Central memory CD8-positive, alpha-beta T cell (primary cell): ENCODE results near the gene CDHR5.

Experiments used
- ATAC-seq: fragments of 150-1000 bp; cut with Tn5 transposase; replicated peaks from 2 replicates; pipeline ENCODE4 v1.10.0; 2022; ENCODE audit warnings: mild to moderate bottlenecking, moderate FRiP score, moderate number of reproducible peaks; ENCODE audit not compliant: poor library complexity, severe bottlenecking; ENCODE audit errors: extremely low read depth
- DNase-seq, 2 donors: peaks; one replicate each; pipeline ENCODE4 v3.0.0; 2021; ENCODE audit warnings: low spot score in 2 of 2
- H3K27ac Mint-ChIP-seq: one replicate; pipeline ENCODE4 v1.8.0; 2022; ENCODE audit warnings: low read depth, mild to moderate bottlenecking, moderate library complexity, mixed read lengths
- H3K27me3 Mint-ChIP-seq: one replicate; pipeline ENCODE4 v1.8.0; 2022; ENCODE audit warnings: mixed read lengths
- H3K36me3 Mint-ChIP-seq: one replicate; pipeline ENCODE4 v1.8.0; 2022; ENCODE audit warnings: mild to moderate bottlenecking, moderate library complexity, mixed read lengths; ENCODE audit not compliant: insufficient read depth
- H3K4me1 Mint-ChIP-seq: one replicate; pipeline ENCODE4 v1.8.0; 2022; ENCODE audit warnings: mixed read lengths
- H3K4me3 Mint-ChIP-seq: one replicate; pipeline ENCODE4 v1.8.0; 2022; ENCODE audit warnings: mild to moderate bottlenecking, moderate library complexity, mixed read lengths
- H3K9me3 Mint-ChIP-seq: one replicate; pipeline ENCODE4 v1.8.0; 2022; ENCODE audit warnings: mixed read lengths

Gene CDHR5

DNA sequence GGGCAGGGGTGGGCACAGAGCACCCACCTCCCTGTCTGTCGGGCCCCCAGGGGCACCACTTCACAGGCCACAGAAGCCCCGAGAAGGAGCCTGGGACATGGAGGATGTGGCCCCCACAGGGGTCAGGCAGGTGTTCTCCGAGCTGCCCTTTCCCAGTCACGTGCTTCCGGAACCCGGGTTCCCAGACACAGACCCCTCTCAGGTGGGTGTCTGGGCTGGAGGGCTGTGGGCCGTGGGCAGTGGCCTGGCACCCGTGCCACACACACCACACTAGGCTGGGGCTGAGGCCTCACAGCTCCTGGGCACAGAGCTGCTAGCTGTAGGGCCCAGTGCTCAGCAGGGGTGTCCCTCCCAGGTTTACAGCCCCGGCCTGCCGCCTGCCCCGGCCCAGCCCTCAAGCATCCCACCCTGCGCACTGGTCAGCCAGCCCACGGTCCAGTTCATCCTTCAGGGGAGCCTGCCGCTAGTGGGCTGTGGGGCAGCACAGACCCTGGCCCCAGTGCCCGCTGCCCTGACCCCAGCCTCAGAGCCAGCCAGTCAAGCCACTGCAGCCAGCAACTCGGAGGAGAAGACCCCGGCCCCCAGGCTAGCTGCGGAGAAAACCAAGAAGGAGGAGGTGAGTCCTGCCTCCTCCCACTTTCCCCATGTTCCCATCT, 14.5 kb downstream of the CDHR5 start:
- Mint-ChIP-seq H3K36me3 (peaks cover 34% of the 10 kb centered on the region), H3K4me1 (peaks cover 11% of the 10 kb centered on the region), H3K4me3 (no peak overlapping the region), H3K27me3 (no peaks in the 10 kb centered on the region), H3K9me3 (no peaks in the 10 kb centered on the region), H3K27ac (peak overlapping the region; percentile 88)
- no peak for DNase-seq
- ATAC-seq: no peak

DNA sequence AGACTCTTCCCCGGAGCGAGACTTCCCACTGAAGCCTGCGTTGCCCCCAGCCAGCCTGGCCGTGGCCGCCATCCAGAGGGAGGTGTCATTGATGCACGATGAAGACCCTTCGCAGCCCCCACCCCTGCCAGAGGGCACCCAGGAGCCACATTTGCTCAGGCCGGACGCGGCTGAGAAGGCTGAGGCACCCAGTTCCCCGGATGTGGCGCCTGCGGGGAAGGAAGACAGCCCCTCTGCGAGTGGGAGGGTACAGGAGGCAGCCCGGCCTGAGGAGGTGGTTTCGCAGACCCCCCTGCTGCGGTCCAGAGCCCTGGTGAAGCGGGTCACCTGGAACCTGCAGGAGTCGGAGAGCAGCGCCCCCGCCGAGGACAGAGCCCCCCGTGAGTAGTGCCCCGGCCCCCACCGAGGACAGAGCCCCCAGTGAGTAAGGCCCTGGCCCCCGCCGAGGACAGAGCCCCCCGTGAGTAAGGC, 15.4 kb downstream of the CDHR5 start:
- Mint-ChIP-seq H3K4me1 (peaks cover 9% of the 10 kb centered on the region), H3K4me3 (no peak overlapping the region), H3K36me3 (peaks cover 35% of the 10 kb centered on the region), H3K27ac (no peak overlapping the region), H3K27me3 (no peaks in the 10 kb centered on the region), H3K9me3 (no peaks in the 10 kb centered on the region)
- DNase-seq: no peak
- ATAC-seq: no peak

DNA sequence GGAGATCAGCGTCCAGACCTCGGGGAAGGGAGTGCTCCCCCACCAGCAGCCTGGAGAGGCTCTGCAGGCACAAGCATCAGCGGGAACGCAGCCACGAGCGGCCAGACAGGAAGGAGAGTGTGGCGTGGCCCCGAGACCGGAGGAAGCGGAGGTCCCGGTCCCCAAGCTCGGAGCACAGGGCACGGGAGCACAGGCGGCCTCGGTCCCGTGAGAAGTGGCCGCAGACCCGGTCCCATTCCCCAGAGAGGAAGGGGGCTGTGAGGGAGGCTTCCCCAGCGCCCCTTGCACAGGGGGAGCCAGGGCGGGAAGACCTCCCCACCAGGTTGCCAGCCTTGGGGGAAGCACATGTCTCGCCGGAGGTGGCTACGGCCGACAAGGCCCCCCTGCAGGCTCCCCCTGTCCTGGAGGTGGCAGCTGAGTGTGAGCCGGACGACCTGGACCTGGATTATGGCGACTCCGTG, 15.9 kb downstream of the CDHR5 start:
- DNase-seq (no peak), ATAC-seq (no peak)
- Mint-ChIP-seq H3K4me1 (peaks cover 5% of the 10 kb centered on the region), H3K27ac (no peak overlapping the region), H3K9me3 (no peaks in the 10 kb centered on the region), H3K4me3 (no peak overlapping the region), H3K27me3 (no peaks in the 10 kb centered on the region), H3K36me3 (peaks cover 38% of the 10 kb centered on the region)

DNA sequence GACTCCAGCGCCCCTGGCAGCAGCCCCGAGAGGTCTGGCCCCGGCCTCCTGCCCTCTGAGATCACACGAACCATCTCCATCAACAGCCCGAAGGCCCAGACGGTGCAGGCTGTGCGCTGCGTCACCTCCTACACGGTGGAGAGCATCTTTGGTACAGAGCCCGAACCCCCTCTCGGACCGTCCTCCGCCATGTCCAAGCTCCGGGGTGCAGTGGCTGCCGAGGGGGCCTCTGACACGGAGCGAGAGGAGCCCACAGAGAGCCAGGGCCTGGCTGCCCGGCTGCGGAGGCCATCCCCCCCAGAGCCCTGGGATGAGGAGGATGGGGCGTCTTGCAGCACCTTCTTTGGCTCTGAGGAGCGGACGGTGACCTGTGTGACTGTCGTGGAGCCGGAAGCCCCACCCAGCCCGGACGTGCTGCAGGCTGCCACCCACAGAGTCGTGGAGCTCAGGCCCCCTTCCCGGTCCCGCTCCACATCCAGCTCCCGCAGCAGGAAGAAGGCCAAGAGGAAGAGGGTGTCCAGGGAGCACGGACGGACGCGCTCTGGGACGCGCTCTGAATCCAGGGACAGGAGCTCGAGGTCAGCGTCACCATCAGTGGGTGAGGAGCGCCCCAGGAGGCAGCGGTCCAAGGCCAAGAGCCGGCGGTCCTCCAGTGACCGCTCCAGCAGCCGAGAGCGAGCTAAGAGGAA, 16.6 kb downstream of the CDHR5 start:
- peaks cover 5% of the 10 kb centered on the region for H3K4me1 Mint-ChIP-seq
- H3K36me3 Mint-ChIP-seq: peaks cover 42% of the 10 kb centered on the region
- no peak for ATAC-seq
- DNase-seq: no peak
- no peak overlapping the region for H3K27ac Mint-ChIP-seq
- no peaks in the 10 kb centered on the region for H3K27me3 Mint-ChIP-seq
- H3K4me3 Mint-ChIP-seq: no peak overlapping the region
- H3K9me3 Mint-ChIP-seq: no peaks in the 10 kb centered on the region

DNA sequence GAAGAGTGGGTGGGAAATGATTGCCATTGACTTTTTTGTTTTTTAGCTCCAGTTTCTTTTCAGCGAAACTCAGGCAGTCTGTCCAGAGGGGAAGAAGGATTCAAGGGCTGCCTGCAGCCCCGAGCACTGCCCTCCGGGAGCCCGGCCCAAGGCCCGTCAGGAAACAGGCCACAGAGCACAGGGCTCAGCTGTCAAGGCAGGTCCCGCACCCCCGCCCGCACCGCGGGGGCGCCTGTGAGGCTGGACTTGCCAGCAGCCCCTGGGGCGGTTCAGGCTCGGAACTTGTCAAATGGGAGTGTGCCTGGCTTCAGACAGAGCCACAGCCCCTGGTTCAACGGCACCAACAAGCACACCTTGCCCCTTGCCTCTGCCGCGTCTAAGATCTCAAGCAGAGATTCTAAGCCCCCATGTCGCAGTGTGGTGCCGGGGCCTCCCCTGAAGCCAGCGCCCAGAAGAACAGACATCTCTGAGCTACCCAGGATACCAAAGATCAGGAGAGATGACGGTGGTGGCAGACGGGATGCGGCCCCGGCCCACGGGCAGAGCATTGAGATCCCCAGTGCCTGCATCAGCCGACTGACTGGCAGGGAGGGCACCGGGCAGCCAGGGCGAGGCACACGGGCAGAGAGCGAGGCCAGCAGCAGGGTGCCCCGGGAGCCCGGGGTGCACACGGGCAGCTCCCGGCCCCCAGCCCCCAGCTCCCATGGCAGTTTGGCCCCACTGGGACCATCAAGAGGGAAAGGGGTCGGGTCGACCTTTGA, 17.6 kb downstream of the CDHR5 start:
- Mint-ChIP-seq H3K9me3 (no peaks in the 10 kb centered on the region), H3K36me3 (peaks cover 38% of the 10 kb centered on the region), H3K27me3 (no peaks in the 10 kb centered on the region), H3K27ac (peak overlapping the region; percentile 49), H3K4me3 (no peak overlapping the region), H3K4me1 (peaks cover 3% of the 10 kb centered on the region)
- DNase-seq (no peak), ATAC-seq (no peak)

DNA sequence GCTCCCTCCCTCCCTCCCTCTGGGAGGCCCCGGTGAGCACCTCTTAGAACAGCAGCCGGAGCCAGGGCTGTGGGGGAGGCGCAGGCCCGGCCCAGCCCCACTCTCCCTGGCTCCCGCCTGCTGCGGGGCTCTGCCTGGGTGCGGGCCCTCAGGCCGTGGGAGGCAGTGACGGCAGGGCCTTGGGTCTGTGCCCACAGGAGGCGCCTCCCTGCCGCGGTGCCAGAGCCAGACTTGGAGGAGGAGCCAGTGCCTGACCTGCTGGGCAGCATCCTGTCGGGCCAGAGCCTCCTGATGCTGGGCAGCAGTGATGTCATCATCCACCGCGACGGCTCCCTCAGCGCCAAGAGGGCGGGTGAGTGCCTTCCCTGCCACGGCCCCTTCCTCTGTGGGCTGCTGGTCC, 18.5 kb downstream of the CDHR5 start:
- Mint-ChIP-seq H3K4me3 (no peak overlapping the region), H3K4me1 (no peaks in the 10 kb centered on the region), H3K27me3 (no peaks in the 10 kb centered on the region), H3K27ac (peak overlapping the region; percentile 49), H3K9me3 (no peaks in the 10 kb centered on the region), H3K36me3 (peaks cover 45% of the 10 kb centered on the region)
- DNase-seq (no peak), ATAC-seq (no peak)

DNA sequence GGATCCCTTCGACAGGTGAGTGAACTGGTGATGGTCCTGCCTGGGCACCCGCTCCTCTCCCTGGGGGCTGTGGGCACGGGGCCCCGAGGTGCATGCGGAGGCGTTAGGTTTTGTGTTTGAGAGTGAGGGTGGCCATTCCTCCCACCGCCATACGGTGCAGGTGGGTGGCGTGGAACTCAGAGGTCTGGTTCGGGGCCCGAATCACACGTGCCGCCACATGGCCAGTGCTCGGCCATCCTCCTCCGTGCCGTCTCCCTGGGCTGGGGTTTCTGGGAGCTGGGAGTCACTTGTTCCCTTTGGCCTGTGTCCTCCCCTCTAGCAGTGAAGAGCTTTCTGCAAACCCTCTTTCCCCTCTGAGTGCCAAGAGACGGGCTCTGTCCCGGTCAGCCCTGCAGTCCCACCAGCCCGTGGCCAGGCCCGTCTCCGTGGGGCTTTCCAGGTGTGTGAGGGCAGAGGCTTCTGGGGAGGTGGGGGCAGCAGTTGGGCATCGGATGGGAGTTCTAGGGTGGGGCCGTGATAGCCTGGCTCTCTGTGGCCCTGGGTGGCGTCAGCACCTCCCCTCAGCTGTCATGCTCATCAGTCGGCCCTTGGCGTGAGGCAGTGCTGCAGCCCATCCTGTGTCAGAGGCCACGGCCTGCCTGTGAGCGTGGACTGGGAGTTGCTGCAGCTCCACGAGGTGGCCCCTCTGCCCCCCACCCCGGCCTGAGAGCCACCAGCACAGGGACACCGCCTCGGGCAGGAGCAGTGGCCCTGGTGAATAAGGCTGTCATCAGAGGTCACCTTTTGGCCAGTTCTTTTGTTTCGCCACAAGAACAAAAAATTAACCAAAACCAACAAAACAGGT, 19.2 kb downstream of the CDHR5 start:
- no peaks in the 10 kb centered on the region for H3K4me1 Mint-ChIP-seq
- H3K27me3 Mint-ChIP-seq: no peaks in the 10 kb centered on the region
- DNase-seq (no peak), ATAC-seq (no peak)
- peaks cover 48% of the 10 kb centered on the region for H3K36me3 Mint-ChIP-seq
- H3K27ac Mint-ChIP-seq: no peak overlapping the region
- no peak overlapping the region for H3K4me3 Mint-ChIP-seq
- no peaks in the 10 kb centered on the region for H3K9me3 Mint-ChIP-seq

DNA sequence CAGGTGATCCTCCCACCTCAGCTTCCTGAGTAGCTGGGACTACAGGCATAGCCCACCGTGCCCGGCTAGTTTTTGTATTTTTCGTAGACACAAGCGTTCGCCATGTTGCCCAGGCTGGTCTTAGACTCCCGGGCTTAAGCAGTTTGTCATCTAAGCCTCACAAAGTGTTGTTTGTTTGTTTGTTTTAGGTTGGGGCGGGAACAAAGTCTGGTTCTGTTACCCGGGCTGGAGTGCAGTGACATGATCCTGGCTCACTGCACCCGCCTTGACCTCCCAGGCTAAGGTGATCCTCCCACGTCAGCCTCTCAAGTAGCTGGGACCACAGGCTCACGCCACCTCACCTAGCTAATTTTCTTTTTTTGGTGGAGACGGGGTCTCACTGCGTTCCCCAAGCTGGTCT, 21.6 kb downstream of the CDHR5 start:
- Mint-ChIP-seq H3K4me3 (no peak overlapping the region), H3K36me3 (peaks cover 67% of the 10 kb centered on the region), H3K4me1 (no peaks in the 10 kb centered on the region), H3K27ac (no peak overlapping the region), H3K9me3 (no peaks in the 10 kb centered on the region), H3K27me3 (no peaks in the 10 kb centered on the region)
- ATAC-seq (no peak), DNase-seq (no peak)

DNA sequence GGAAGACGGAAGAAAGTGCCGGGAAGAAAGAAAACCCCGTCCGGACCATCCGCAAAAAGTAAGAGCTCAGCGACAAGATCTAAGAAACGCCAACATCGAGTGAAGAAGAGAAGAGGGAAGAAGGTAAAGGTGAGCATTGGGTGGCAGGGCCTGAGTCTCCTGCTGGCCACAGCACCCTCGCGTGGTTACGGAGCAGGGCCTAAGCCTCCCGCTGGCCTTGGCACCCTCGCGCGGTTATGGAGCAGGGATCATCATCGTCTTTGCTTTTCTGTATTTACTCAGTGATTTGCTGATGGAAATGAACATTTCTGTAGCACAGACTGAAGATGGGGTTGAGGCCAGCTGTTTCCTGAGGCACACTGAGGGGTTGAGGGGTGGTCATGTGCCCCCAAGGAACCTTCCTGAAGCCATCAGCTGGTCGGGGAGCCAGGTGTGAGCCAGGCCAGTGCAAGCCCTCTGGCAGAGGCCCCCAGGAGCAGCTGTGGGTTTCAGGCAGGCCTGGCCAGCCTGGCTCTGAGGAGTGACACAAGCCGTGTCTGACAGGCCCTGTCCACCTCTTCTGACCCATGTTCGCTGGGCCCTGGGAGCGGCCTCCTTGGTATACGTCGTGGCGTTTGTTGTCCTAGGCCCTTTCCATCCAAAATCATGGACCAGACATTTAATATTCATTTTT, 23.0 kb downstream of the CDHR5 start:
- peaks cover 65% of the 10 kb centered on the region for H3K36me3 Mint-ChIP-seq
- H3K27me3 Mint-ChIP-seq: no peaks in the 10 kb centered on the region
- ATAC-seq (no peak), DNase-seq (no peak)
- no peaks in the 10 kb centered on the region for H3K9me3 Mint-ChIP-seq
- no peak overlapping the region for H3K27ac Mint-ChIP-seq
- no peaks in the 10 kb centered on the region for H3K4me1 Mint-ChIP-seq
- no peak overlapping the region for H3K4me3 Mint-ChIP-seq

DNA sequence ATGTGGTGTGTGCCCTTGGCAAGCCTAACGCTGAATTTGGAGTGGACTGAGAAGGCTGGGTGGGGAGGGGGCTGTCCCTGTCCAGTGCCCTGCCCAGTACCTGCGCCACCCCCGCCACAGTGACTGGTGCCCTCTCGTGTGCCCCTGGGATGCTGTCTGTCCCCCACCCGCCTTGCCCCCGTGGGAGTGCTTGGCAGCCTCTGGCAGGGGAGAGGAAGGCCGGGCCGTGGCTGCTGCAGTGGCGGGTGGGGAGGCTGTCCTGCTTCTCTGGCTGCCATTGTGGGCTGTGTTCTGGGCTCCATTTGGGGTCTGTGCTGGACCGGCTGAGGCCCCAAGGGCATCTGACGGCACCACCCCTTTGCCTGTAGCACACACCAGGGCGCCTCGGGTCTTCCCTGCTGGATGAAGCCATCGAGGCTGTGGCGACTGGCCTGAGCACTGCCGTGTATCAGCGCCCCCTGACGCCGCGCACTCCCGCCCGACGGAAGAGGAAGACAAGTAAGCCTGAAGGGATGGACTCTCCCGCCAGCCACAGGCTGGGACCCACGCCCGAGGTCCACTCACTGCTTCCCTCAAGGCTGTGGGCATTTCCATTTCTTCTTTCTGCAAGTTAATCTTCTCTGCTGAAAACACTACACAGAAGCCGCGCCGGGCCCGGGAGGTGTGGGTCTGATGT, 26.6 kb downstream of the CDHR5 start:
- DNase-seq (no peak), ATAC-seq (no peak)
- Mint-ChIP-seq H3K27me3 (no peaks in the 10 kb centered on the region), H3K27ac (peak overlapping the region; percentile 6), H3K36me3 (peaks cover 69% of the 10 kb centered on the region), H3K4me3 (no peak overlapping the region), H3K9me3 (no peaks in the 10 kb centered on the region), H3K4me1 (no peaks in the 10 kb centered on the region)

DNA sequence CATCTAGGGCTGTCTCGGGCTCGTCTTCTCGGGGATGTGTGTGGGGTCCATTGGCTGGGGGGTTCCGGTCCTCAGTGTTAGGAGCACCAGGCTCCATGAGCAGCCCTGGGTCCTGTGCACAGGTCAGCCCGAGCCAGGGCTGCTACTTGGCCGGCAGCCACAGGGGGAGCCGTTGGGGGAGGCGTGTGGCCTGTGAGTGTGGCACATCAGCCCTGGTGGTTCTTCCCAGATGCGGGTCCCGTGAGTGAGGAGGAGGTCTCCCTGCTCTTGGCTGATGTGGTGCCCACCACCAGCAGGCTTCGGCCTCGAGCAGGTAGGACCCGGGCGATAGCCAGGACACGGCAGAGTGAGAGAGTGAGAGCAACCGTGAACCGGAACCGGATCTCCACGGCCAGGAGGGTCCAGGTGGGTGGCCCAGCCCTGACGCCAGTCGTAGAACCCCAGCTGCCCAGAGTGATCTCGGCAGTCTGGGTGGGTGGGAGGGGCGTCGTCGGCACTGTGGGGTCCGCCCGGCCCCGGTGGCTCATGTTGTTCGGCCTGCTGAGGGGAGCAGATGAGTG, 27.5 kb downstream of the CDHR5 start:
- Mint-ChIP-seq H3K27ac (peak overlapping the region; percentile 35), H3K4me1 (no peaks in the 10 kb centered on the region), H3K9me3 (no peaks in the 10 kb centered on the region), H3K4me3 (no peak overlapping the region), H3K27me3 (no peaks in the 10 kb centered on the region), H3K36me3 (peaks cover 74% of the 10 kb centered on the region)
- DNase-seq: no peak
- ATAC-seq: no peak
